K562 (cell line): Measurements from ENCODE around the gene DBNDD1. TPM values are rescaled to one million over a fixed set of nuclear protein-coding genes. Genes with fewer than 3 reads are reported as not detected.

Source experiments
- ATAC-seq: fragments of 200-7000 bp; cut with Tn5 transposase; 3 replicates; pipeline ENCODE4 v1.9.1; 2020; ENCODE audit warnings: moderate library complexity
- BruUV-seq: library from RNA; stranded (reverse); fragments of 400-500 nt; replicated peaks from 2 replicates; lab custom pipeline; 2021; lab: Mats Ljungman, UMichigan
- CTCF ChIA-PET: fragments of 300-600 bp; formaldehyde crosslinking; extraction: SDS; loops from one replicate; lab custom pipeline; 2021; ENCODE audit warnings: low intra/inter-chr PET ratio; lab: Yijun Ruan, JAX
- POLR2A ChIA-PET: fragments of 300-600, 350-650 bp; sonication (Branson Sonifier 250); formaldehyde crosslinking; extraction: SDS; loops from one replicate; lab custom pipeline; 2021; ENCODE audit warnings: antibody characterized with exemption, inconsistent platforms; lab: Yijun Ruan, JAX
- DNase-seq, 4 experiments: peaks; one replicate each; pipeline versions ENCODE4 v3.0.0 to v3.0.0-alpha.2; 2011 to 2018; ENCODE audit warnings: low spot score in 3 of 4, mixed read lengths in 3 of 4; ENCODE audit errors: extremely low read depth in 1 of 4
- FAIRE-seq: peaks from 2 replicates; lab custom pipeline; 2011; peaks lifted over from hg19 to GRCh38; lab: Jason Lieb, UNC
- H2AFZ ChIP-seq: 2 replicates; pipeline ENCODE4 v1.6.0; 2011; ENCODE audit warnings: low read depth, low read length, control low read depth, inconsistent platforms
- H3K27ac ChIP-seq: fragments of 200-600 bp; 3 replicates; pipeline ENCODE4 v1.8.0; 2011; ENCODE audit warnings: low read depth, mild to moderate bottlenecking, control low read depth, inconsistent platforms, low read length, moderate library complexity, mixed read lengths; ENCODE audit errors: extremely low read depth
- H3K27me3 ChIP-seq, 2 experiments: fragments of 300-600 bp in 1 of 2; 2 replicates in 1 of 2; 3 replicates in 1 of 2; pipeline versions ENCODE4 v1.6.0 to v1.8.0; 2011; ENCODE audit warnings: inconsistent platforms in 2 of 2, low read length in 2 of 2, mild to moderate bottlenecking in 1 of 2, mixed read lengths in 1 of 2, moderate library complexity in 1 of 2; ENCODE audit not compliant: control insufficient read depth in 2 of 2, insufficient read depth in 2 of 2
- H3K36me3 ChIP-seq: fragments of 300-600 bp; 3 replicates; pipeline ENCODE4 v1.8.0; 2011; ENCODE audit warnings: mild to moderate bottlenecking, low read length, inconsistent platforms; ENCODE audit not compliant: control insufficient read depth, insufficient read depth
- H3K4me1 ChIP-seq, 2 experiments: fragments of 200-600 bp in 1 of 2; replicated peaks in 1 of 2; 2 replicates in 1 of 2; 3 replicates in 1 of 2; pipeline versions ENCODE4 v1.5.1 to v1.8.0; 2011; ENCODE audit warnings: inconsistent platforms in 2 of 2, low read length in 2 of 2, mild to moderate bottlenecking in 1 of 2, mixed read lengths in 1 of 2, moderate library complexity in 1 of 2; ENCODE audit not compliant: control insufficient read depth in 2 of 2, insufficient read depth in 2 of 2
- H3K4me2 ChIP-seq: 2 replicates; pipeline ENCODE4 v1.6.1; 2011; ENCODE audit warnings: low read length, control low read depth, inconsistent platforms, mixed read lengths; ENCODE audit not compliant: insufficient read depth
- H3K4me3 ChIP-seq: fragments of 200-600 bp; sonication (generic), shearing (Covaris generic); 2 replicates; pipeline ENCODE4 v1.5.1; 2016; ENCODE audit warnings: control low read depth, inconsistent platforms
- H3K79me2 ChIP-seq: fragments of 200-600 bp; 3 replicates; pipeline ENCODE4 v1.8.0; 2011; ENCODE audit warnings: low read length, inconsistent platforms; ENCODE audit not compliant: control insufficient read depth, insufficient read depth
- H3K9ac ChIP-seq, 2 experiments: 2 replicates each; pipeline versions ENCODE4 v1.6.0 to v1.6.1; 2011; ENCODE audit warnings: low read depth in 2 of 2, low read length in 2 of 2, control low read depth in 1 of 2, inconsistent platforms in 1 of 2, mild to moderate bottlenecking in 1 of 2, mixed read lengths in 1 of 2; ENCODE audit not compliant: insufficient read depth in 1 of 2
- H3K9me1 ChIP-seq: one replicate; pipeline ENCODE4 v1.6.0; 2011; ENCODE audit warnings: inconsistent platforms, mild to moderate bottlenecking, low read length, moderate library complexity; ENCODE audit not compliant: control insufficient read depth, insufficient read depth
- H3K9me3 ChIP-seq: replicated peaks from 2 replicates; pipeline ENCODE4 v1.5.1; 2011; ENCODE audit warnings: low read depth, low read length, inconsistent platforms; ENCODE audit not compliant: control insufficient read depth, insufficient read depth
- H4K20me1 ChIP-seq: replicated peaks from 2 replicates; pipeline ENCODE4 v1.6.1; 2011; ENCODE audit warnings: low read length, inconsistent platforms, mixed read lengths; ENCODE audit not compliant: control insufficient read depth, insufficient read depth
- ASH1L ChIP-seq: fragments of 450-650 bp; IDR thresholded peaks from 2 replicates; pipeline ENCODE4 v1.6.1; 2018; ENCODE audit warnings: borderline replicate concordance, mild to moderate bottlenecking, low read depth; ENCODE audit not compliant: partially characterized antibody
- CEBPZ ChIP-seq: fragments of 150-350 bp; IDR thresholded peaks from 2 replicates; pipeline ENCODE4 v1.6.1; 2014; ENCODE audit warnings: low read depth, mild to moderate bottlenecking, low read length, borderline replicate concordance
- CHD2 ChIP-seq: IDR thresholded peaks from 2 replicates; pipeline ENCODE4 v1.6.1; 2011; ENCODE audit warnings: low read depth, low read length
- FIP1L1 ChIP-seq: fragments of 200-400 bp; formaldehyde crosslinking; IDR thresholded peaks from 2 replicates; pipeline ENCODE4 v1.6.1; 2018; ENCODE audit warnings: mild to moderate bottlenecking, low read depth, low read length; ENCODE audit not compliant: poor library complexity, severe bottlenecking
- FOS ChIP-seq: IDR thresholded peaks from 3 replicates; pipeline ENCODE4 v1.6.1; 2011; ENCODE audit not compliant: insufficient read length; ENCODE audit errors: extremely low read depth
- JUNB ChIP-seq: fragments of 450-650 bp; formaldehyde crosslinking; conservative IDR thresholded peaks from 2 replicates; pipeline ENCODE4 v1.4.0; 2020; ENCODE audit warnings: mild to moderate bottlenecking
- MBD2 ChIP-seq: sonication (generic); IDR thresholded peaks from 2 replicates; pipeline ENCODE4 v1.6.1; 2016; ENCODE audit warnings: low read depth, borderline replicate concordance
- NEUROD1 ChIP-seq: fragments of 150-350 bp; IDR thresholded peaks from 2 replicates; pipeline ENCODE4 v1.6.1; 2014; ENCODE audit warnings: borderline replicate concordance, low read length, low read depth; ENCODE audit not compliant: partially characterized antibody
- PKNOX1 ChIP-seq: fragments of 450-650 bp; IDR thresholded peaks from 2 replicates; pipeline ENCODE4 v1.6.1; 2016
- SAFB ChIP-seq: fragments of 200-400 bp; formaldehyde crosslinking; IDR thresholded peaks from 2 replicates; pipeline ENCODE4 v1.6.1; 2017; ENCODE audit warnings: low read depth, low read length, borderline replicate concordance
- SLC30A9 ChIP-seq: fragments of 250-450 bp; sonication (Bioruptor Pico); IDR thresholded peaks from 2 replicates; pipeline ENCODE4 v1.8.0; 2022; ENCODE audit warnings: mild to moderate bottlenecking, moderate library complexity
- SP2 ChIP-seq: IDR thresholded peaks from 2 replicates; pipeline ENCODE4 v1.6.1; 2011; ENCODE audit warnings: mild to moderate bottlenecking, low read depth, low read length, moderate library complexity; ENCODE audit not compliant: poor library complexity, severe bottlenecking; ENCODE audit errors: extremely low read depth
- SRSF3 ChIP-seq: fragments of 200-400 bp; formaldehyde crosslinking; IDR thresholded peaks from 2 replicates; pipeline ENCODE4 v1.6.1; 2016; ENCODE audit warnings: mild to moderate bottlenecking, low read length, moderate library complexity; ENCODE audit not compliant: insufficient read depth
- ZBTB33 ChIP-seq: sonication (generic); formaldehyde crosslinking; IDR thresholded peaks from 2 replicates; pipeline ENCODE4 v1.8.1; 2023; ENCODE audit warnings: mild to moderate bottlenecking, missing genetic modification reagents
- WGBS: fragments of 100-300 bp; shearing (Covaris generic); methylation state at CpG from one replicate; pipeline ENCODE4 v1.1.6; 2016; ENCODE audit warnings: low coverage, mixed read lengths; ENCODE audit not compliant: insufficient coverage; ENCODE audit errors: missing lambda C conversion rate; 5-methylcytosine and 5-hydroxymethylcytosine counted together
- in situ Hi-C: fragments of 300-500 bp; cut with MboI; formaldehyde crosslinking; loops from 4 replicates; pipeline ENCODE4 v1.15.0; 2018; ENCODE audit warnings: inconsistent platforms, mixed read lengths
- intact Hi-C: fragments of 100-400 bp; cut with micrococcal nuclease; formaldehyde crosslinking; loops from 2 replicates; pipeline ENCODE4 v1.14.2; 2022
- polyA plus RNA-seq, 8 experiments: library from polyadenylated mRNA; depleted of rRNA in 4 of 8; stranded (reverse) in 5 of 8; unstranded in 3 of 8; fragments of >200 nt; fragmentation: Nextera tagmentation in 2 of 8; fragmentation: Illumina TruSeq in 1 of 8; extraction: Ambion mirVana in 2 of 8; extraction: Trizol in 1 of 8; gene quantifications; 2 replicates each; pipeline versions ENCODE4 v1.2.1 to v1.2.3, GENCODE V29; 2011 to 2014; ENCODE audit warnings: inconsistent platforms in 1 of 8, missing spikeins in 1 of 8
- total RNA-seq, 7 experiments: library from RNA; depleted of rRNA in 6 of 7; stranded (reverse); fragments of >200 nt in 6 of 7; fragmentation: Illumina TruSeq in 2 of 7; extraction: Trizol in 2 of 7; gene quantifications; 2 replicates each; pipeline versions ENCODE4 v1.2.1 to v1.2.3, GENCODE V29; 2011 to 2021; ENCODE audit warnings: low replicate concordance in 1 of 7

The DBNDD1 gene
- total and polyA plus RNA-seq, 9 of the 15 experiments (the other 6 are each of a cell fraction or from before 2014, with no cell fraction given), result 0.55 to 13.0 (median 5.8) TPM

- intact Hi-C loops (no loop called here), in situ Hi-C loops (no loop called here)
- FAIRE-seq (peak; percentile 69), ATAC-seq (peak; percentile 91), DNase-seq (peak; percentile 44 to 80 (median 72))
- no peak overlapping the region for H3K9ac ChIP-seq
- 94% methylated on average over 7 of the region's 7 CpGs for WGBS
- no peak overlapping the region for H3K4me3 ChIP-seq
- no peak overlapping the region for H3K27ac ChIP-seq
- peaks cover 0 to 29% of the 10 kb centered on the region in 2 experiments; a peak in 2 of 5 replicates for H3K4me1 ChIP-seq
- H3K9me3 ChIP-seq, result no peaks in the 10 kb centered on the region
- H3K79me2 ChIP-seq, result no peaks in the 10 kb centered on the region
- H3K4me2 ChIP-seq, result no peak overlapping the region
- no peaks in the 10 kb centered on the region for H3K27me3 ChIP-seq
- no peak overlapping the region for H2AFZ ChIP-seq
- peaks cover 3% of the 10 kb centered on the region for H3K9me1 ChIP-seq
- no TSS peak for BruUV-seq
- ChIA-PET POLR2A (no interaction called here), CTCF (no interaction called here)
- H4K20me1 ChIP-seq, result no peaks in the 10 kb centered on the region
- peaks cover 62% of the 10 kb centered on the region for H3K36me3 ChIP-seq
- TF ChIP-seq SLC30A9 (CRISPR knock-in tag) (no peak), JUNB (CRISPR knock-in tag) (no peak), CEBPZ (peak; percentile 28; the same call in 1 of the 2 replicates), SP2 (peak; percentile 55), NEUROD1 (peak; percentile 50), SAFB (no peak), ASH1L (peak; percentile 66), MBD2 (peak; percentile 30; the same call in 1 of the 2 replicates), ZBTB33 (no peak), SRSF3 (no peak), FOS (peak; percentile 64), CHD2 (0 out of 2 replicates have a peak, but pooled peaks have one; percentile 26), PKNOX1 (peak; percentile 81), FIP1L1 (no peak)
These were observed 61.2 kb downstream of the DBNDD1 start for GRCh38 chr16:89958068-89958467.
